Trophoblast cell (in vitro differentiated cells and primary cell): ENCODE measurements around the gene CA7.

Experiments
- DNase-seq, 2 donors: peaks; one replicate each; pipeline ENCODE4 v3.0.0-alpha.2; 2016
- H2AFZ ChIP-seq: 2 replicates; pipeline ENCODE4 v1.6.1; 2013; ENCODE audit warnings: low read length, moderate library complexity, mild to moderate bottlenecking; ENCODE audit not compliant: insufficient read depth, poor library complexity
- H2AK5ac ChIP-seq: 2 replicates; pipeline ENCODE4 v1.6.1; 2013; ENCODE audit warnings: mild to moderate bottlenecking, low read length
- H2BK120ac ChIP-seq: 2 replicates; pipeline ENCODE4 v1.6.1; 2013; ENCODE audit warnings: low read length, mild to moderate bottlenecking, moderate library complexity; ENCODE audit not compliant: insufficient read depth, poor library complexity
- H2BK12ac ChIP-seq: 2 replicates; pipeline ENCODE4 v1.6.1; 2013; ENCODE audit warnings: mild to moderate bottlenecking, low read length, moderate library complexity
- H2BK5ac ChIP-seq: 2 replicates; pipeline ENCODE4 v1.6.1; 2013; ENCODE audit warnings: low read length, low read depth, moderate library complexity, mild to moderate bottlenecking; ENCODE audit not compliant: poor library complexity
- H3K14ac ChIP-seq: 2 replicates; pipeline ENCODE4 v1.6.1; 2013; ENCODE audit warnings: mild to moderate bottlenecking, low read length
- H3K18ac ChIP-seq: 2 replicates; pipeline ENCODE4 v1.6.1; 2013; ENCODE audit warnings: mild to moderate bottlenecking, low read length
- H3K23ac ChIP-seq: 2 replicates; pipeline ENCODE4 v1.6.1; 2013; ENCODE audit warnings: low read length
- H3K27ac ChIP-seq: 2 replicates; pipeline ENCODE4 v1.5.1; 2013; ENCODE audit warnings: low read depth, mild to moderate bottlenecking, inconsistent platforms, low read length, moderate library complexity
- H3K27me3 ChIP-seq: 2 replicates; pipeline ENCODE4 v1.6.1; 2013; ENCODE audit warnings: inconsistent platforms, mild to moderate bottlenecking, low read length, moderate library complexity; ENCODE audit not compliant: insufficient read depth
- H3K36me3 ChIP-seq, 2 experiments: 1 replicate in 1 of 2; 2 replicates in 1 of 2; pipeline ENCODE4 v1.6.1; 2013; ENCODE audit warnings: low read length in 2 of 2, mild to moderate bottlenecking in 2 of 2, moderate library complexity in 1 of 2; ENCODE audit not compliant: insufficient read depth in 2 of 2, control insufficient read depth in 1 of 2
- H3K4ac ChIP-seq: 2 replicates; pipeline ENCODE4 v1.6.1; 2013; ENCODE audit warnings: low read depth, mild to moderate bottlenecking, low read length, moderate library complexity
- H3K4me1 ChIP-seq, 2 experiments: 1 replicate in 1 of 2; 2 replicates in 1 of 2; pipeline ENCODE4 v1.6.1; 2013; ENCODE audit warnings: low read length in 2 of 2, mild to moderate bottlenecking in 2 of 2, moderate library complexity in 1 of 2; ENCODE audit not compliant: insufficient read depth in 2 of 2, control insufficient read depth in 1 of 2
- H3K4me2 ChIP-seq: 2 replicates; pipeline ENCODE4 v1.6.1; 2013; ENCODE audit warnings: inconsistent platforms, mild to moderate bottlenecking, low read length, moderate library complexity
- H3K4me3 ChIP-seq: 2 replicates; pipeline ENCODE4 v1.5.1; 2013; ENCODE audit warnings: mild to moderate bottlenecking, low read depth, low read length, inconsistent platforms
- H3K79me1 ChIP-seq: one replicate; pipeline ENCODE4 v1.6.1; 2013; ENCODE audit warnings: low read length
- H3K79me2 ChIP-seq: 2 replicates; pipeline ENCODE4 v1.6.1; 2013; ENCODE audit warnings: low read length, mild to moderate bottlenecking; ENCODE audit not compliant: control insufficient read depth, insufficient read depth, poor library complexity
- H3K9ac ChIP-seq: 2 replicates; pipeline ENCODE4 v1.6.1; 2013; ENCODE audit warnings: mild to moderate bottlenecking, low read length
- H3K9me3 ChIP-seq: 2 replicates; pipeline ENCODE4 v1.6.1; 2013; ENCODE audit warnings: low read depth, mild to moderate bottlenecking, control low read depth, inconsistent platforms, low read length; ENCODE audit not compliant: insufficient read depth
- H4K12ac ChIP-seq: 2 replicates; pipeline ENCODE4 v1.6.1; 2013; ENCODE audit warnings: low read depth, mild to moderate bottlenecking, low read length, moderate library complexity
- H4K8ac ChIP-seq: 2 replicates; pipeline ENCODE4 v1.6.1; 2013; ENCODE audit warnings: low read depth, mild to moderate bottlenecking, low read length, moderate library complexity
- H4K91ac ChIP-seq: one replicate; pipeline ENCODE4 v1.6.1; 2013; ENCODE audit warnings: low read depth, mild to moderate bottlenecking, low read length, moderate library complexity
- WGBS: extraction: QIAGEN DNeasy Blood & Tissue Kit; methylation state at CpG from one replicate; pipeline ENCODE4 v1.1.7; 2013; ENCODE audit warnings: missing lambda C conversion rate; ENCODE audit not compliant: insufficient read length, insufficient coverage; ENCODE audit errors: extremely low coverage; 5-methylcytosine and 5-hydroxymethylcytosine counted together

CA7 gene

DNA sequence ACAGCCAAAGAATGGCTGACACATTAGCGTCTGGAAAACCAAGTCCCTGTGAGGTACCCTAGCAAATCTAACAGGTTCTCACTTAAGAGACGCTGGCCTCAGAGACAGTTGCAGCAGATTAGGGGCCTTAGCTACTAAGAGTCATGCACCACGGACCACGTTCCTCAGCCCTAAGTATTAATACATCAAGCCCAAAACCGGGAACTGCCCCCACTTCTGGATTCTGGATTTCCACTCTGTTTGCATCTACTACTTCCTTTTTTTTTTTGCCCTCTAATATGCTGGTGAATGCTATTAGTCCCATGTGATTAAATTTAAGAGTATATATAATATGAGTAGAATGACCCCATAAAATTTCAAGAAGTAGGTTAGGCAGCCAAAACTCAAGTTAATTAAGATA lies 42.1 kb upstream of the CA7 start:
- no peak overlapping the region for H2BK12ac ChIP-seq
- H3K4me3 ChIP-seq: no peak overlapping the region
- no peak overlapping the region for H3K4ac ChIP-seq
- H3K79me2 ChIP-seq: no peaks in the 10 kb centered on the region
- H4K12ac ChIP-seq: no peak overlapping the region
- no peak overlapping the region for H3K9ac ChIP-seq
- H4K8ac ChIP-seq: no peak overlapping the region
- no peak overlapping the region for H2BK5ac ChIP-seq
- peaks cover 1% of the 10 kb centered on the region for H3K9me3 ChIP-seq
- no peak for DNase-seq
- H3K18ac ChIP-seq: no peak overlapping the region
- no peak overlapping the region for H4K91ac ChIP-seq
- WGBS: no CpG with 5 or more reads among the region's 5 CpGs
- H2AFZ ChIP-seq: no peak overlapping the region
- no peak overlapping the region for H3K4me2 ChIP-seq
- H2BK120ac ChIP-seq: no peak overlapping the region
- H3K14ac ChIP-seq: no peak overlapping the region
- peaks cover 15 to 30% of the 10 kb centered on the region in 2 experiments for H3K36me3 ChIP-seq
- H3K4me1 ChIP-seq: no peaks in the 10 kb centered on the region
- H3K27ac ChIP-seq: no peak overlapping the region
- no peak overlapping the region for H3K23ac ChIP-seq
- H2AK5ac ChIP-seq: no peak overlapping the region
- no peaks in the 10 kb centered on the region for H3K27me3 ChIP-seq
- no peaks in the 10 kb centered on the region for H3K79me1 ChIP-seq

DNA sequence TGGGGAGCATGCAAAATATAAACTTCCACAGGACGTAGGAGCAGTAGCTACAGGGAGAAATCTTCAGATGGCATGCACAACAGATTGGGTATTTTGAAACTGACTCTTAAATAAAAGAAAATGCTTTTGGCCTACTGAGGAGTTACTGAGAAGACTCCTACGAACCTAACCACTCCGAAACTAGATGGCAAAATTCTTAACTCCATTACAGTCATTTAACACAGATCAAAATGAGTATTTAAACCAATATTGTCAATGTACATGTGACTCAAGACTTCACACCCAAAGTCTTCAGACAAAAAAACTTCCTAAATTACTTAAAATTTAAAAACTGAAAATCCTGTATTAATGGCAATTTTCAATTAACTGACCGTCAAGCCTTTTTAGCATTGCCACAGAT lies 34.4 kb upstream of the CA7 start:
- Histone ChIP-seq H2BK5ac (no peak overlapping the region), H3K27me3 (no peaks in the 10 kb centered on the region), H3K9ac (no peak overlapping the region), H3K18ac (no peak overlapping the region), H3K27ac (no peak overlapping the region), H4K12ac (no peak overlapping the region), H3K79me1 (no peaks in the 10 kb centered on the region), H3K14ac (no peak overlapping the region), H3K4me3 (no peak overlapping the region), H3K4me2 (no peak overlapping the region), H2AFZ (no peak overlapping the region), H2BK120ac (no peak overlapping the region), H2AK5ac (no peak overlapping the region), H3K23ac (no peak overlapping the region), H3K4me1 (no peaks in the 10 kb centered on the region), H4K8ac (no peak overlapping the region), H3K79me2 (no peaks in the 10 kb centered on the region), H3K4ac (no peak overlapping the region), H3K9me3 (no peaks in the 10 kb centered on the region), H2BK12ac (no peak overlapping the region), H4K91ac (no peak overlapping the region), H3K36me3 (peaks cover 21 to 37% of the 10 kb centered on the region in 2 experiments)
- no peak for DNase-seq
- WGBS: no CpG with 5 or more reads among the region's 4 CpGs

DNA sequence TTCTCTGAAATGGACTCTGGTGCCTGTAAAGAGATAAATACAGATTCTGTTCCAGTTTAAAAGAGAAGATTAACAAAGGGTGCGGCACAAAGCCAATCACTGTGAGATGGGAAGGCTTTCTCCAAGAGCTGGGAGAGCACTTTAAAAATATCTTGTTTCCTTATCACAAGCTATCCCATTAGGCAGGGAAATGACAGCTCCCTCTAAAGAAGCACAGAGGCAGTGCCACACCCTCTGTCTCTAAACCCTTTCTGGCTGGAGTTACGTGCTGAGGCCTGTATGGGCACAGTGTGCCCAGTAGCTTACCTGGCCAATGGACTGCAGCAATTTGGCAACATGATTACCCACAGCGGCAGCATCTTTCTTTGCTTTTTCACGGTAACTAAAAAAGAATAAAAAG lies 33.8 kb upstream of the CA7 start:
- Histone ChIP-seq H3K4me1 (no peaks in the 10 kb centered on the region), H3K4me3 (no peak overlapping the region), H2BK120ac (no peak overlapping the region), H3K36me3 (peaks cover 21 to 35% of the 10 kb centered on the region in 2 experiments), H4K12ac (no peak overlapping the region), H2BK5ac (peak overlapping the region; percentile 13), H3K18ac (no peak overlapping the region), H3K23ac (no peak overlapping the region), H3K14ac (no peak overlapping the region), H3K9me3 (no peaks in the 10 kb centered on the region), H3K79me2 (no peaks in the 10 kb centered on the region), H3K4ac (no peak overlapping the region), H3K27me3 (no peaks in the 10 kb centered on the region), H4K91ac (no peak overlapping the region), H3K4me2 (no peak overlapping the region), H3K79me1 (no peaks in the 10 kb centered on the region), H2AFZ (no peak overlapping the region), H2BK12ac (no peak overlapping the region), H4K8ac (no peak overlapping the region), H3K27ac (no peak overlapping the region), H3K9ac (peak overlapping the region; percentile 65), H2AK5ac (no peak overlapping the region)
- no CpG with 5 or more reads among the region's 4 CpGs for WGBS
- DNase-seq: no peak

DNA sequence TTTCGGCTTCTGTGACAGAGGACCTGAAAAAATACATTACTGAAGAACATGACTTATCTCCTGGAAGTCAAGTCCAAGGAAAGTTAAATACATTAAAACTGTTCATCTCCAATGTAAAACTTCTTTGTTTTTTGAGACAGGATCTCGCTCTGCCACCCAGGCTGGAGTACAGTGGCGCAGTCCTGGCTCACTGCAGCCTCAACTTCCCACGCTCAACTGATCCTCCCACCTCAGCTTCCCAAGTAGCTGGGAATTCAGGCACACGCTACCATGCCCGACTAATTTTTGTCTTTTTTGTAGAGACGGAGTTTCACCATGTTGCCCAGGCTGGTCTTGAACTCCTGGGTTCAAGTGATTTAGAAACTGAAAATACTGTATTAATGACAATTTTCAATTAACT lies 33.2 kb upstream of the CA7 start:
- H3K9ac ChIP-seq: no peak overlapping the region
- H3K4me1 ChIP-seq: no peaks in the 10 kb centered on the region
- no peaks in the 10 kb centered on the region for H3K79me2 ChIP-seq
- H2BK5ac ChIP-seq: no peak overlapping the region
- H2BK120ac ChIP-seq: no peak overlapping the region
- H4K8ac ChIP-seq: no peak overlapping the region
- no CpG with 5 or more reads among the region's 7 CpGs for WGBS
- no peak overlapping the region for H4K91ac ChIP-seq
- no peak overlapping the region for H3K4me2 ChIP-seq
- no peak overlapping the region for H3K23ac ChIP-seq
- no peak overlapping the region for H3K4ac ChIP-seq
- H2BK12ac ChIP-seq: no peak overlapping the region
- no peaks in the 10 kb centered on the region for H3K9me3 ChIP-seq
- no peak overlapping the region for H2AFZ ChIP-seq
- no peak overlapping the region for H3K18ac ChIP-seq
- no peaks in the 10 kb centered on the region for H3K27me3 ChIP-seq
- H3K14ac ChIP-seq: no peak overlapping the region
- H3K79me1 ChIP-seq: no peaks in the 10 kb centered on the region
- H2AK5ac ChIP-seq: no peak overlapping the region
- H3K27ac ChIP-seq: no peak overlapping the region
- H3K4me3 ChIP-seq: no peak overlapping the region
- peaks cover 23 to 39% of the 10 kb centered on the region in 2 experiments for H3K36me3 ChIP-seq
- no peak for DNase-seq
- H4K12ac ChIP-seq: no peak overlapping the region
